Measurements from ENCODE around the gene LPCAT2. TPM values are rescaled to one million over a fixed set of nuclear protein-coding genes. Genes with fewer than 3 reads are reported as not detected.

The LPCAT2 gene
- total and polyA plus RNA-seq, 7 donors: 1.0 to 4.3 (median 2.1) TPM

DNA sequence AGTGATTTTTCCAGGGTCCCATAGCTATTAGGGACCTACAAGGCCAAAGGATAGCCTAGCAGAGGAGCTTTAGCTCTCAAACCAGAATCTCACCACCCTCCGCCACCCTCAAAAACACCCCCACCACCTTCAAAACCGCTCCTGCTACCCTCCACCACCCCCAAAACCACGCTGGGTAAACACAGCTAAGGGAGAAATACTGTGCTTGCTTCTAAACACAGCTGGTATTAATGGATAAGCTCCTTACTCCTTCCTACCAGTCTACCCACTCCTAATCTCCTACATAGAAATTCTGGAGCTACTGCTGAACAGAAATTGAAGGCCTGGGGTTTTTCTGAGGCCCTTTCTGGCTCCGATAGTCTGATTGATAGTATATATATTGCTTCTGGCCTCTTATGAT lies 2.2 kb upstream of the LPCAT2 start:
- DNase-seq (no peak), ATAC-seq (no peak)
- H3K4me1 ChIP-seq: peaks cover 13% of the 10 kb centered on the region
- TF ChIP-seq, protein P1, sequence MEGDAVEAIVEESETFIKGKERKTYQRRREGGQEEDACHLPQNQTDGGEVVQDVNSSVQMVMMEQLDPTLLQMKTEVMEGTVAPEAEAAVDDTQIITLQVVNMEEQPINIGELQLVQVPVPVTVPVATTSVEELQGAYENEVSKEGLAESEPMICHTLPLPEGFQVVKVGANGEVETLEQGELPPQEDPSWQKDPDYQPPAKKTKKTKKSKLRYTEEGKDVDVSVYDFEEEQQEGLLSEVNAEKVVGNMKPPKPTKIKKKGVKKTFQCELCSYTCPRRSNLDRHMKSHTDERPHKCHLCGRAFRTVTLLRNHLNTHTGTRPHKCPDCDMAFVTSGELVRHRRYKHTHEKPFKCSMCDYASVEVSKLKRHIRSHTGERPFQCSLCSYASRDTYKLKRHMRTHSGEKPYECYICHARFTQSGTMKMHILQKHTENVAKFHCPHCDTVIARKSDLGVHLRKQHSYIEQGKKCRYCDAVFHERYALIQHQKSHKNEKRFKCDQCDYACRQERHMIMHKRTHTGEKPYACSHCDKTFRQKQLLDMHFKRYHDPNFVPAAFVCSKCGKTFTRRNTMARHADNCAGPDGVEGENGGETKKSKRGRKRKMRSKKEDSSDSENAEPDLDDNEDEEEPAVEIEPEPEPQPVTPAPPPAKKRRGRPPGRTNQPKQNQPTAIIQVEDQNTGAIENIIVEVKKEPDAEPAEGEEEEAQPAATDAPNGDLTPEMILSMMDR (IDR thresholded peaks at IDR 0.05): no peak
- H3K4me3 ChIP-seq: no peak overlapping the region
- no peaks in the 10 kb centered on the region for H3K36me3 ChIP-seq (ENCODE audit: insufficient read depth in 1 of 2, low read depth in 1 of 2)
- H3K9me3 ChIP-seq: no peaks in the 10 kb centered on the region
- 50 to 70% (median 55%) methylated on average over 4 of the region's 4 CpGs for WGBS, 3 donors
- peaks cover 0 to 2% (median 0%) of the 10 kb centered on the region in 3 donors for H3K27me3 ChIP-seq (ENCODE audit: insufficient read depth in 3 of 3, low read length in 2 of 3)
- no peak overlapping the region for H3K27ac ChIP-seq
- intact Hi-C loops (cut with DNase I): no loop called here

- peak in 3 of 4 donors; percentile 5 to 16 (median 6) for ATAC-seq
- Histone ChIP-seq H3K27me3 (ENCODE audit: insufficient read depth in 3 of 3, low read length in 2 of 3) (no peaks in the 10 kb centered on the region), H3K9me3 (peaks cover 5% of the 10 kb centered on the region), H3K4me3 (peak overlapping the region; percentile 67), H3K4me1 (peaks cover under 1% of the 10 kb centered on the region), H3K36me3 (ENCODE audit: insufficient read depth in 1 of 2, low read depth in 1 of 2) (no peaks in the 10 kb centered on the region), H3K27ac (no peak overlapping the region)
- intact Hi-C loops (cut with DNase I): no loop called here
- TF ChIP-seq, protein P1 (IDR thresholded peaks at IDR 0.05): no peak
- WGBS, 3 donors: 59 to 73% (median 61%) methylated on average over 9 of the region's 9 CpGs
- DNase-seq: no peak
Observed at GRCh38 chr16:55508271-55508921, 476 bp upstream of the LPCAT2 start.

DNA sequence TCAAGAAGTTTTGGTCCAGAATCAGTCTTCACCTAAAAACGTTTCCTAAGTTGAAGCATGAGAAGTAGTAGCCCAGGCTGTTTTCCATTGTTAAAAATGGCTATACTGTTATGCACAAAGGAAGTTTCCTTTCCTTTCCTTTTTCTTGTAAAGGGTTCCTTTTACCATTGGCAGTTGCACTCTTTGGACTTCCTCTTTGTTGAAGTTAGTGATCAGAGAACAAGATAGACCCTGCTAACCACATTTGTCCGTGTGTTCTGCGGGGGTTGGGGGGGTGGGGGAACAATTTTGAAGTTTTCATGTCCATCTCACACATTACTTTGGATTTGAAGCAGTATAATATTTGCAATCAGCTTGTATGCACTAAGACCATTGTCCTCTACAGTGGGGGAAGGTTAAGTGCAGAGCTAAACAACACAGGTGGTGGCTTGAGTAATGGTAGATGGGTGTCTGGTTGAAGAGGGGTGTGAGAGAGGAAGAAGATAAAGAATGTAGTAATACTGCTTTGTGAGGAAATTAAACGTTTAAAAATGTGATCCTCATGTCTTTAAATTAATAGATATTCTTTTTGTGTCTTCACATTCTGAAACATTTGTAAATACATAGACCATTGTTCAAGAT lies 1.4 kb downstream of the LPCAT2 start:
- Histone ChIP-seq H3K27me3 (ENCODE audit: insufficient read depth in 3 of 3, low read length in 2 of 3) (no peaks in the 10 kb centered on the region), H3K27ac (no peak overlapping the region), H3K4me3 (peak overlapping the region; percentile 67), H3K36me3 (ENCODE audit: insufficient read depth in 1 of 2, low read depth in 1 of 2) (no peaks in the 10 kb centered on the region), H3K4me1 (no peaks in the 10 kb centered on the region), H3K9me3 (peaks cover 5% of the 10 kb centered on the region)
- 54 to 62% (median 56%) methylated on average over 4 of the region's 4 CpGs for WGBS, 3 donors
- TF ChIP-seq, protein P1 (IDR thresholded peaks at IDR 0.05): no peak
- ATAC-seq (no peak), DNase-seq (no peak)
- intact Hi-C loops (cut with DNase I): no loop called here

GRCh38 chr16:55512941-55513340 lies 4.1 kb downstream of the LPCAT2 start:
- TF ChIP-seq, protein P1 (IDR thresholded peaks at IDR 0.05): no peak
- Histone ChIP-seq H3K27ac (no peak overlapping the region), H3K9me3 (peaks cover 5% of the 10 kb centered on the region), H3K4me3 (no peak overlapping the region), H3K36me3 (ENCODE audit: insufficient read depth in 1 of 2, low read depth in 1 of 2) (no peaks in the 10 kb centered on the region), H3K4me1 (no peaks in the 10 kb centered on the region), H3K27me3 (ENCODE audit: insufficient read depth in 3 of 3, low read length in 2 of 3) (no peaks in the 10 kb centered on the region)
- DNase-seq (no peak), ATAC-seq (no peak)
- intact Hi-C loops (cut with DNase I): no loop called here
- WGBS, 3 donors: 97 to 100% (median 99%) methylated on average over 1 of the region's 1 CpG
